Astrocyte (in vitro differentiated cells and primary cell): ENCODE data around the gene PPIL3. TPM values are rescaled to one million over a fixed set of nuclear protein-coding genes. Genes with fewer than 3 reads are reported as not detected.

Experiments used
- DNase-seq: peaks from one replicate; pipeline ENCODE4 v3.0.0-alpha.2; 2010; ENCODE audit warnings: low read depth
- FAIRE-seq: peaks from 2 replicates; lab custom pipeline; 2011; peaks lifted over from hg19 to GRCh38; lab: Jason Lieb, UNC
- H2AFZ ChIP-seq: 2 replicates; pipeline ENCODE4 v1.6.0; 2012; ENCODE audit warnings: low read depth, low read length, inconsistent platforms
- H3K27ac ChIP-seq: 2 replicates; pipeline ENCODE4 v1.5.1; 2011; ENCODE audit warnings: low read depth, low read length, inconsistent platforms
- H3K27me3 ChIP-seq: 2 replicates; pipeline ENCODE4 v1.6.0; 2011; ENCODE audit warnings: low read length, inconsistent platforms; ENCODE audit not compliant: insufficient read depth
- H3K36me3 ChIP-seq: 2 replicates; pipeline ENCODE4 v1.5.1; 2011; ENCODE audit warnings: low read length, inconsistent platforms; ENCODE audit not compliant: insufficient read depth
- H3K4me1 ChIP-seq: 2 replicates; pipeline ENCODE4 v1.5.1; 2011; ENCODE audit warnings: low read length, inconsistent platforms; ENCODE audit not compliant: insufficient read depth
- H3K4me2 ChIP-seq: 2 replicates; pipeline ENCODE4 v1.6.0; 2012; ENCODE audit warnings: low read length, inconsistent platforms
- H3K4me3 ChIP-seq: 2 replicates; pipeline ENCODE4 v1.5.1; 2011; ENCODE audit warnings: low read depth, mild to moderate bottlenecking, low read length, inconsistent platforms; ENCODE audit not compliant: insufficient read depth
- H3K79me2 ChIP-seq: 2 replicates; pipeline ENCODE4 v1.6.0; 2012; ENCODE audit warnings: mild to moderate bottlenecking, low read length, inconsistent platforms; ENCODE audit not compliant: insufficient read depth
- H3K9ac ChIP-seq: 2 replicates; pipeline ENCODE4 v1.6.0; 2012; ENCODE audit warnings: mild to moderate bottlenecking, low read length, inconsistent platforms
- H3K9me3 ChIP-seq: 2 replicates; pipeline ENCODE4 v1.5.1; 2012; ENCODE audit warnings: low read depth, mild to moderate bottlenecking, low read length, inconsistent platforms; ENCODE audit not compliant: insufficient read depth
- H4K20me1 ChIP-seq: 2 replicates; pipeline ENCODE4 v1.6.0; 2012; ENCODE audit warnings: low read length, inconsistent platforms; ENCODE audit not compliant: insufficient read depth
- H3K27ac Mint-ChIP-seq: one replicate; pipeline ENCODE4 v1.8.0; 2021; ENCODE audit warnings: mild to moderate bottlenecking, mixed read lengths; ENCODE audit not compliant: unreplicated experiment
- H3K27me3 Mint-ChIP-seq: one replicate; pipeline ENCODE4 v1.8.0; 2021; ENCODE audit warnings: low read depth, mixed read lengths; ENCODE audit not compliant: unreplicated experiment
- H3K36me3 Mint-ChIP-seq: one replicate; pipeline ENCODE4 v1.8.0; 2021; ENCODE audit warnings: low read depth, mixed read lengths; ENCODE audit not compliant: unreplicated experiment
- H3K4me1 Mint-ChIP-seq: one replicate; pipeline ENCODE4 v1.8.0; 2021; ENCODE audit warnings: low read depth, mixed read lengths; ENCODE audit not compliant: unreplicated experiment
- H3K4me3 Mint-ChIP-seq: one replicate; pipeline ENCODE4 v1.8.0; 2021; ENCODE audit warnings: mild to moderate bottlenecking, moderate library complexity, mixed read lengths; ENCODE audit not compliant: unreplicated experiment
- H3K9me3 Mint-ChIP-seq: one replicate; pipeline ENCODE4 v1.8.0; 2021; ENCODE audit warnings: mild to moderate bottlenecking, mixed read lengths; ENCODE audit not compliant: unreplicated experiment
- CTCF ChIP-seq: IDR thresholded peaks from 2 replicates; pipeline ENCODE4 v1.5.1; 2011; ENCODE audit warnings: low read depth, mild to moderate bottlenecking, inconsistent platforms, low read length, moderate library complexity; ENCODE audit not compliant: insufficient read depth
- EZH2 ChIP-seq: IDR thresholded peaks from 2 replicates; pipeline ENCODE4 v1.6.1; 2012; ENCODE audit warnings: mild to moderate bottlenecking, low read length, inconsistent platforms; ENCODE audit not compliant: insufficient read depth
- total RNA-seq: library from RNA; stranded (reverse); gene quantifications from 2 replicates; pipeline ENCODE4 v1.2.1, GENCODE V29; 2021

Gene PPIL3
- total RNA-seq, 1 donor from 2014 or later, result 34.8 TPM

- Mint-ChIP-seq H3K27me3 (no peaks in the 10 kb centered on the region), H3K4me3 (no peak overlapping the region), H3K27ac (no peak overlapping the region), H3K36me3 (peaks cover 17% of the 10 kb centered on the region), H3K4me1 (no peaks in the 10 kb centered on the region), H3K9me3 (peaks cover 1% of the 10 kb centered on the region)
- Histone ChIP-seq H2AFZ (no peak overlapping the region), H3K4me2 (no peak overlapping the region), H3K4me3 (no peak overlapping the region), H3K27ac (no peak overlapping the region), H3K4me1 (no peaks in the 10 kb centered on the region), H3K27me3 (no peaks in the 10 kb centered on the region), H3K36me3 (peaks cover 23% of the 10 kb centered on the region), H3K9ac (no peak overlapping the region), H4K20me1 (peaks cover 27% of the 10 kb centered on the region), H3K79me2 (no peaks in the 10 kb centered on the region), H3K9me3 (no peaks in the 10 kb centered on the region)
- no peak for FAIRE-seq
- TF ChIP-seq CTCF, result no peak
- no peak for TF ChIP-seq EZH2
- DNase-seq, result no peak
Observed at GRCh38 chr2:200847939-200848338, 40.9 kb downstream of the PPIL3 start.

- H3K79me2 ChIP-seq, result no peaks in the 10 kb centered on the region
- H3K4me1 Mint-ChIP-seq, result no peaks in the 10 kb centered on the region
- FAIRE-seq (no peak), DNase-seq (no peak)
- H3K4me3 ChIP-seq, result no peak overlapping the region
- H3K9ac ChIP-seq, result no peak overlapping the region
- H4K20me1 ChIP-seq, result peaks cover 20% of the 10 kb centered on the region
- TF ChIP-seq CTCF, result no peak
- TF ChIP-seq EZH2, result no peak
- H3K4me2 ChIP-seq, result no peak overlapping the region
- H3K27ac ChIP-seq, result no peak overlapping the region
- H3K27me3 ChIP-seq, result no peaks in the 10 kb centered on the region
- no peak overlapping the region for H2AFZ ChIP-seq
- H3K36me3 ChIP-seq, result peaks cover 16% of the 10 kb centered on the region
- H3K9me3 Mint-ChIP-seq, result peaks cover 1% of the 10 kb centered on the region
- no peaks in the 10 kb centered on the region for H3K9me3 ChIP-seq
- no peaks in the 10 kb centered on the region for H3K27me3 Mint-ChIP-seq
- H3K27ac Mint-ChIP-seq, result no peak overlapping the region
- H3K36me3 Mint-ChIP-seq, result peaks cover 15% of the 10 kb centered on the region
- no peak overlapping the region for H3K4me3 Mint-ChIP-seq
- no peaks in the 10 kb centered on the region for H3K4me1 ChIP-seq
Observed at GRCh38 chr2:200847269-200847668, 41.6 kb downstream of the PPIL3 start.

GRCh38 chr2:200845669-200846325 lies 43.1 kb downstream of the PPIL3 start:
- Mint-ChIP-seq H3K9me3 (peaks cover 1% of the 10 kb centered on the region), H3K4me3 (no peak overlapping the region), H3K4me1 (no peaks in the 10 kb centered on the region), H3K27ac (no peak overlapping the region), H3K27me3 (no peaks in the 10 kb centered on the region), H3K36me3 (peaks cover 11% of the 10 kb centered on the region)
- DNase-seq (no peak), FAIRE-seq (no peak)
- Histone ChIP-seq H3K4me1 (no peaks in the 10 kb centered on the region), H4K20me1 (peaks cover 5% of the 10 kb centered on the region), H3K9ac (no peak overlapping the region), H3K27ac (no peak overlapping the region), H3K36me3 (peaks cover 1% of the 10 kb centered on the region), H3K4me3 (no peak overlapping the region), H3K27me3 (no peaks in the 10 kb centered on the region), H3K79me2 (no peaks in the 10 kb centered on the region), H3K9me3 (no peaks in the 10 kb centered on the region), H2AFZ (no peak overlapping the region), H3K4me2 (no peak overlapping the region)
- TF ChIP-seq EZH2, result no peak
- no peak for TF ChIP-seq CTCF
